ENCODE data around the gene SPG7. TPM values are rescaled to one million over a fixed set of nuclear protein-coding genes. Genes with fewer than 3 reads are reported as not detected.

SPG7 gene
- polyA plus RNA-seq, 1 experiment: 50.1 TPM

GRCh38 chr16:89572073-89572484 is 63.9 kb downstream of the SPG7 start:
- TF ChIP-seq CTCF (IDR thresholded peaks at IDR 0.05; ENCODE audit: low read depth, low read length): no peak
- peak overlapping the region; percentile 31 for H3K27ac ChIP-seq (ENCODE audit: low read depth, low read length)
- ChIA-PET POLR2A (no interaction called here), CTCF (no interaction called here)
- H3K27me3 ChIP-seq (ENCODE audit: control insufficient read depth, insufficient read depth, low read length): no peaks in the 10 kb centered on the region
- no peaks in the 10 kb centered on the region; the same call in 1 of the 2 replicates for H3K9me3 ChIP-seq (ENCODE audit: control insufficient read depth, insufficient read depth, low read length)
- DNase-seq (ENCODE audit: low read depth, low spot score): no peak
- H3K4me3 ChIP-seq (ENCODE audit: low read depth, low read length): no peak overlapping the region

- H3K27me3 ChIP-seq (ENCODE audit: control insufficient read depth, insufficient read depth, low read length): no peaks in the 10 kb centered on the region
- H3K4me3 ChIP-seq (ENCODE audit: low read depth, low read length): no peak overlapping the region
- DNase-seq (ENCODE audit: low read depth, low spot score): no peak
- no peak for TF ChIP-seq CTCF (IDR thresholded peaks at IDR 0.05; ENCODE audit: low read depth, low read length)
- no peaks in the 10 kb centered on the region; the same call in 1 of the 2 replicates for H3K9me3 ChIP-seq (ENCODE audit: control insufficient read depth, insufficient read depth, low read length)
- ChIA-PET CTCF (no interaction called here), POLR2A (no interaction called here)
- peak overlapping the region; percentile 39 for H3K27ac ChIP-seq (ENCODE audit: low read depth, low read length)
These were observed 64.4 kb downstream of the SPG7 start for GRCh38 chr16:89572485-89573205.

- Histone ChIP-seq H3K27me3 (ENCODE audit: control insufficient read depth, insufficient read depth, low read length) (no peaks in the 10 kb centered on the region), H3K9me3 (ENCODE audit: control insufficient read depth, insufficient read depth, low read length) (no peaks in the 10 kb centered on the region; the same call in 1 of the 2 replicates), H3K27ac (ENCODE audit: low read depth, low read length) (no peak overlapping the region), H3K4me3 (ENCODE audit: low read depth, low read length) (no peak overlapping the region)
- CTCF ChIA-PET: interaction anchor here (0.6 to 1.0 kb wide), 4 partner anchors 15 to 68 kb away, joined by 3 to 5 read pairs (median 4); no protein-coding TSS in a partner anchor
- POLR2A ChIA-PET: no interaction called here
- DNase-seq (ENCODE audit: low read depth, low spot score): no peak
- no peak for TF ChIP-seq CTCF (IDR thresholded peaks at IDR 0.05; ENCODE audit: low read depth, low read length)
These were observed 65.8 kb downstream of the SPG7 start for GRCh38 chr16:89573826-89574680.

GRCh38 chr16:89574681-89575246 is 66.6 kb downstream of the SPG7 start:
- ChIA-PET CTCF (interaction anchor here (0.9 to 1.0 kb wide), 2 partner anchors 66 to 67 kb away, joined by 3 to 5 read pairs; no protein-coding TSS in a partner anchor), POLR2A (no interaction called here)
- no peak overlapping the region for H3K27ac ChIP-seq (ENCODE audit: low read depth, low read length)

More at GRCh38 chr16:89574681-89575246, 66.6 kb downstream of the SPG7 start:
- Histone ChIP-seq H3K9me3 (ENCODE audit: control insufficient read depth, insufficient read depth, low read length) (peaks cover 5% of the 10 kb centered on the region; the same call in 1 of the 2 replicates), H3K4me3 (ENCODE audit: low read depth, low read length) (peak overlapping the region; percentile 22), H3K27me3 (ENCODE audit: control insufficient read depth, insufficient read depth, low read length) (no peaks in the 10 kb centered on the region)
- peak; percentile 62 for TF ChIP-seq CTCF (IDR thresholded peaks at IDR 0.05; ENCODE audit: low read depth, low read length)
- DNase-seq (ENCODE audit: low read depth, low spot score): no peak
